Right renal cortex interstitium (tissue), 3 donors: ENCODE results near the gene FRAT1. TPM values are rescaled to one million over a fixed set of nuclear protein-coding genes. Genes with fewer than 3 reads are reported as not detected.

Experiments used
- DNase-seq, 3 donors: peaks; one replicate each; pipeline ENCODE4 v3.0.0-alpha.2; 2013; ENCODE audit warnings: low read depth in 3 of 3, low spot score in 2 of 3
- polyA plus RNA-seq, 3 donors: library from polyadenylated mRNA; unstranded; fragments of 120-200 nt; gene quantifications; one replicate each; pipeline ENCODE4 v1.2.1, GENCODE V29; 2013; ENCODE audit not compliant: insufficient read length in 3 of 3

FRAT1 gene
- polyA plus RNA-seq, 3 donors, result 4.0 to 4.6 (median 4.0) TPM

DNA sequence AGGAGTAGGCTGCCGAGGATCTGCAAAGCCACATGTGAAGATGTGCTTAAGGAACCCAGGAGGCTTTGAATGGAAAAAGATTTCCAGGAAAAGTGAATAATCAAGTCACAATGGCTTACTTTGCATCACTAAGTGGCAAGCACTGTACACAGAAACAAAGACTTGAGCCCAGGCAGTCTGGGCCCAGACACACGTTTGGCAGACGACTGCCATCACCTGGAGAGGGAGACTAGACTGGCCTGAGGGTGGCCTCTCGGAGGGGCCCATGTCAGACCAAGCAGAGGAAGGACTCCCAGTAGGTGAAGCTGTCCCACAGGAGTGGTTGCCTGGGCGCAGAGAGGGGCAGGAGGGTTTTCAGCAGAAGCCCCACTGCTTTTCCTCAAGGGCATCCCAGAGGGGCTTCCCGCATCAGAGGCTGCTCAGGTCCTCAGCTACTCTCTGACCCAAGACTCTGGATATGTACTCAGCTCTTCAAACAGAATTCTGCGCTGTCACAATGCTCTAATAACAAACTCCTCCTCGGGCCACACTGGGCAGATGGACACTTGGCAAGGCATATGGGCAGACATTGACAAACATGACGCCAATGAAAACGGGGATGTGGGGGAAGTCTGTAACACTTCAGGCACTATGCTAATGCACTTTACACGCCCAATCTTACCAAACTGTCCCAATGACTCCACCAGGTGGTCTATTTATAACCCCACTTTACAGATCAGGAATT is 43.4 kb downstream of the FRAT1 start:
- DNase-seq, result no peak

DNA sequence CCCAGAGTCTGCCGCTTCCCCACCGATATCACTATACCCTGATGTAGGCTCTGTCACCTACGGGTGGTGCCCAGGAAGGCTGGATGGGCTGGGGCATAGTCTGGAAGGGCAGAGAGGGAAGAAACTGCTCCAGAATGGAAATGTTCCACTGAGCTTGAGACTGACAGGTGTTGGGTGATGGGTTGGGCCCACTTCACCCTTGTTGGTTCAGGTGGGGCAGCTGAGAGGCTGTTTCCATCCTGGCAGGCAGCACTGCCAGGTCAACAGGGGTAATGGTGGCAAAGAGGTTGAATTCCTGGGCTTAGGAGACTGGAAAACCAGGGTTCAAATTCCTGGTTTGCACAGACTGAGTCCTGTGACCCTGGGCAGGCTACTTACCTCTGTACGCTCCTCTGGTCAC is 44.0 kb downstream of the FRAT1 start:
- no peak for DNase-seq

DNA sequence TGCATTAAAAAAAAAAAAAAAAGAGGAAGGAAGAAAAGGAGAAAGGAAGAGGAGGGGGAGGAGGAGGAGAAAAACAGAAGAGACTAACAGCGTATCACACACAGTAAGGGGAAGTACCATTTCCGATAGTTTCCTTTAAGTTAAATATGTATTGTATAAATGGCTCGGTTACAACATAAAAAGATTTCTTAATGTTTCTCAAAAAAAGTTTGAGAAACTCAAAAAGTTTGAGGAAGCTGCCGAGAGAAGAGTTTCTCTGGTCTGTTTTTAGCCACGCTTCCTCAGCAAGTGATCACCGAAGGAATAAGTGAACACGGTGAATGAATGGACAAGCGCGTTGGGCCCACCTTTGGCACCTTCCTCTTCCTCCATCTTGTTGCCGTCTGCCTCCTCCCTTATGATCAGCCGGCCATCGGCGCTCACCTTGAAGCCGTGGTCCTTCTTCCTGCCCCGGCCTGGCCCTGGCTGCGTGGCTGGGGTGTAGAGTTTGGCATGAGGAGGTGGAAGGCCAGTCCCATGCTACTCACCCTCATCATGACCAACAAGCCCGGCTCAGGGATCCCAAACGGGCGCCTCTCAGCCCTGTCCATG is 46.8 kb downstream of the FRAT1 start:
- DNase-seq, result no peak

DNA sequence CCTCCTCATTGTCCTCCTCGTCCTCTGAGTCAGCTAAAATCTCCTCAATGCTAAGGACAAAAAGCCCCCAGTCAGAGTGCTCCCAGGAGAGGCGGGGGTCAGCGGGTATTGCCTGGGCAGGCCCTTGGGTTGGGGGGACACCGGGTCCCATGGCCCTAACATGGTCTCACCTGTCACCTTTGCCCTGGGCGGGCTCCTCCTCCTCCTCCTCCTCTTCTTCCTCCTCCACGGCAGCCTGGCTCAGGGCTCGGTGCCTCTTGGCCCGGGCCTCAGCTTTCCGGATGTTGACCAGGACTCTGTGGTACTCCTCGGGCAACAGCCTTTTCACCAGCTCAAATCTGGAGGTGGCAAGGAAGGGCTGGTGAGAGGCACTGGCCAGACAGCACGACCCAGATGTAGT is 47.5 kb downstream of the FRAT1 start:
- no peak for DNase-seq

DNA sequence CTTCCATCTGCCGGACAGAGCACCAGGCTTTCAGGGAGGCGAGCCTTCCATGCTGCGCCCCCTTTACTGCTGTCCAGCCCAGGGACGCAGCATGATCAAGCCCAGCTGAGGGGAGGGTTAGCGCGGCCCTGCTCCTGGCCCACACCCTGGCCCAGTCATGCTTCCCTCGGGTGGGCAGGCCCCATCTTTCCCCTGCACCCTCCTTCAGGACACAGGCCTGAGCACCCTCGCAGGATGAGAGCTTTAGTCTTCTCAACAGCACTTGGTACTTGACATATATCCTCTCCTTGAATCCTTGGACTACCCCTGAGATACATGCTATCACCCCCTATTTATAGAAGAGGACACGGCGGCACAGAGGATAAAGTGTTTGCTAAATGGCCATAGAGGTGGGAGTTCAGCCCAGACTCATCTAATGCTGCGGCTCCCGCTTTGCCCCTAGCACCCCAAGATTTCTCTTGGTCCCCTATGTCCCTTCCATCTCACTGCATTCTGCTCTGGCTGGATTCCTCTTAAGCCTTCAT is 48.1 kb downstream of the FRAT1 start:
- DNase-seq, result no peak

Other genes starting within 250 kb of the FRAT1 start
- gene SLIT1, start 133.3 kb upstream of the FRAT1 start, polyA plus RNA-seq, result 1 to 10 TPM; 5.6 to 6.7 (median 5.8) TPM
- gene ARHGAP19, start 26.6 kb upstream of the FRAT1 start, polyA plus RNA-seq, result 10 to 100 TPM; 33.5 to 35.4 (median 33.9) TPM
- gene FRAT2, start 15.5 kb downstream of the FRAT1 start, polyA plus RNA-seq, result 10 to 100 TPM; 12.8 to 13.5 (median 12.8) TPM
- gene RRP12, start 82.1 kb downstream of the FRAT1 start, polyA plus RNA-seq, result 10 to 100 TPM; 19.2 to 20.4 (median 20.1) TPM
- gene PGAM1, start 106.9 kb downstream of the FRAT1 start, polyA plus RNA-seq, result 100 to 1,000 TPM; 163 to 177 (median 174) TPM
- gene EXOSC1, start 126.7 kb downstream of the FRAT1 start, polyA plus RNA-seq, result 10 to 100 TPM; 31.8 to 39.7 (median 34.4) TPM
- gene ZDHHC16, start 126.9 kb downstream of the FRAT1 start, polyA plus RNA-seq, result 10 to 100 TPM; 33.9 to 39.8 (median 37.5) TPM
- gene MMS19, start 179.2 kb downstream of the FRAT1 start, polyA plus RNA-seq, result 10 to 100 TPM; 82.2 to 94.1 (median 84.4) TPM
- 1 to 10 TPM; 6.6 to 8.8 (median 7.0) TPM for gene UBTD1, start 179.7 kb downstream of the FRAT1 start, polyA plus RNA-seq